Measurements from ENCODE around the gene KCNH2. TPM values are rescaled to one million over a fixed set of nuclear protein-coding genes. Genes with fewer than 3 reads are reported as not detected.

Gene KCNH2
- total RNA-seq, 1 donor from 2014 or later = 3.6 TPM

- H3K36me3 ChIP-seq = no peaks in the 10 kb centered on the region
- no peak overlapping the region for H3K27ac ChIP-seq
- H3K9me3 ChIP-seq = no peaks in the 10 kb centered on the region
- intact Hi-C loops (cut with DNase I) = no loop called here
- DNase-seq (no peak), ATAC-seq (no peak)
- TF ChIP-seq, protein P1, sequence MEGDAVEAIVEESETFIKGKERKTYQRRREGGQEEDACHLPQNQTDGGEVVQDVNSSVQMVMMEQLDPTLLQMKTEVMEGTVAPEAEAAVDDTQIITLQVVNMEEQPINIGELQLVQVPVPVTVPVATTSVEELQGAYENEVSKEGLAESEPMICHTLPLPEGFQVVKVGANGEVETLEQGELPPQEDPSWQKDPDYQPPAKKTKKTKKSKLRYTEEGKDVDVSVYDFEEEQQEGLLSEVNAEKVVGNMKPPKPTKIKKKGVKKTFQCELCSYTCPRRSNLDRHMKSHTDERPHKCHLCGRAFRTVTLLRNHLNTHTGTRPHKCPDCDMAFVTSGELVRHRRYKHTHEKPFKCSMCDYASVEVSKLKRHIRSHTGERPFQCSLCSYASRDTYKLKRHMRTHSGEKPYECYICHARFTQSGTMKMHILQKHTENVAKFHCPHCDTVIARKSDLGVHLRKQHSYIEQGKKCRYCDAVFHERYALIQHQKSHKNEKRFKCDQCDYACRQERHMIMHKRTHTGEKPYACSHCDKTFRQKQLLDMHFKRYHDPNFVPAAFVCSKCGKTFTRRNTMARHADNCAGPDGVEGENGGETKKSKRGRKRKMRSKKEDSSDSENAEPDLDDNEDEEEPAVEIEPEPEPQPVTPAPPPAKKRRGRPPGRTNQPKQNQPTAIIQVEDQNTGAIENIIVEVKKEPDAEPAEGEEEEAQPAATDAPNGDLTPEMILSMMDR (IDR thresholded peaks at IDR 0.05) = no peak
- H3K4me3 ChIP-seq = no peak overlapping the region
- H3K4me1 ChIP-seq = peaks cover 13% of the 10 kb centered on the region
- H3K27me3 ChIP-seq = peaks cover 27% of the 10 kb centered on the region
These were observed 15.9 kb downstream of the KCNH2 start for GRCh38 chr7:150962290-150962552.

GRCh38 chr7:150961510-150962289 is 16.4 kb downstream of the KCNH2 start:
- no peaks in the 10 kb centered on the region for H3K36me3 ChIP-seq
- DNase-seq (no peak), ATAC-seq (peak; percentile 7)
- H3K4me3 ChIP-seq = no peak overlapping the region
- intact Hi-C loops (cut with DNase I) = no loop called here
- peaks cover 13% of the 10 kb centered on the region for H3K4me1 ChIP-seq
- peaks cover 27% of the 10 kb centered on the region for H3K27me3 ChIP-seq
- H3K27ac ChIP-seq = no peak overlapping the region
- TF ChIP-seq, protein P1 (IDR thresholded peaks at IDR 0.05) = no peak
- H3K9me3 ChIP-seq = no peaks in the 10 kb centered on the region

DNA sequence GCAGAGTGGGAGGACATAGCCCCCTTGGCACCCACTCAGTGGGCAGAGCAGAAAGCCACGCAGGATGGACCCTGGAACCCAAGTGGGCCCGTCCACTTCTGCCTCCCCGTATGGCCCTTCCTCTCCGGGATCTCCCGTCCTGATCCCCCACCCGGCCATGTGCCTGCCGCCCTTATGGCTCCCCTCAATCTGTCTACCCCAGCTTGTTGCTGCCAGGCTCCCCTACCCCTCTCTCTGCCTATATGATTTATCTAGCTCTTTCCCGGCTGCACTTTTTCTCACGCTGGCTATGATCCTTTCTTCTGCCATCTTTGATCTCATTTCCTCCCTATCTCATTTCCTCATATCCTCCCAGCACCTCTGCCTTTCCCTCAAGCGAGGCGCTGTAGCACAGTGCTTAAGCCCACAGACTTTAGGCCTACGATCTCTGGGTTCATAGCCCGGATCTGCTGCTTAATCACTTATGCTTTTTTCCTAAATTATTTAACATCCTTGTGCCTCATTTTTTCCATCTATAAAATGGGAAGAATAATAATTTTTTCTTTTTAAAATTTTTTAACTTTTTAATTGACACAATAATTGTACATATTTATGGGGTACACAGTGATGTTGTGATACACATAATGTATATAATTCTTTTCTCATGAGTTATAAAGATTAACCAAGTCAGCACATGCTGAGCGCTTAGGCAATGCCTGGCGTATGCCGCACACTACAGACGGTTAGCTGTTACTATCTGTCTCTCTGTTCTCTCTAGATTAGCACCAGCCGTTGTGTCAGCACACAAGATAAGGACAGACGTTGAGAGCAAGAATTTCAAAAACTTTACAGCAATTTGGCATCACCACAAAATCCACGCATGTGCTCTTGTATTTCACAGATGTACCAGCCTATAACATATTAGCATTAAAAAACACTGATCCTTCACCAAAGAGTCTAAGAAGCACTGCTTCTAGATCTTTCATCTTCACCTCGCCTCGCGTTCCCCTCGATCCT is 18.1 kb downstream of the KCNH2 start:
- DNase-seq (no peak), ATAC-seq (no peak)
- H3K27me3 ChIP-seq = peaks cover 33% of the 10 kb centered on the region
- H3K27ac ChIP-seq = peak overlapping the region; percentile 17
- TF ChIP-seq, protein P1 (IDR thresholded peaks at IDR 0.05) = no peak
- H3K4me1 ChIP-seq = peaks cover 19% of the 10 kb centered on the region
- no peaks in the 10 kb centered on the region for H3K36me3 ChIP-seq
- intact Hi-C loops (cut with DNase I) = no loop called here
- H3K4me3 ChIP-seq = no peak overlapping the region
- H3K9me3 ChIP-seq = no peaks in the 10 kb centered on the region

DNA sequence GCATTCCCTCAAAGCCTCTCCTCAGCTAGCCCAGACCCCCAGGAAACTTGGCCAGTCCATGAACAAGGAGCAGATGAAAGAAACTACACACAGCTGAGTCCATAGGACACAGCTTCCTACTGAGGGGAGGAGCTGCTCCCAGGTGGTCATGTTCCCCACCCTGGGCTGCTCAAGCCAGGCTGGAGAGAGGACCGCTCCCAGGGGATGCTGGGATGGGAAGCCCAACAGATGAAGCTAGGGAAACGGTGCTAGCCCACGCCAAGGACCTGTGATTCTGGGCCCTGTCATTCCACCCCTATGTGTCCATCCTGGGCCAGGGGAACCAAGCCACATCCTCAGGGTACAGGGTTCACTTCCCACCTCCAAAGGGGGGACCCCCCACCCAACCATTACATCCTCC is 19.0 kb downstream of the KCNH2 start:
- Histone ChIP-seq H3K4me1 (peaks cover 15% of the 10 kb centered on the region), H3K27ac (no peak overlapping the region), H3K4me3 (no peak overlapping the region), H3K36me3 (no peaks in the 10 kb centered on the region), H3K9me3 (no peaks in the 10 kb centered on the region), H3K27me3 (peaks cover 39% of the 10 kb centered on the region)
- TF ChIP-seq, protein P1 (IDR thresholded peaks at IDR 0.05) = no peak
- intact Hi-C loops (cut with DNase I) = no loop called here
- no peak for ATAC-seq
- DNase-seq = no peak

DNA sequence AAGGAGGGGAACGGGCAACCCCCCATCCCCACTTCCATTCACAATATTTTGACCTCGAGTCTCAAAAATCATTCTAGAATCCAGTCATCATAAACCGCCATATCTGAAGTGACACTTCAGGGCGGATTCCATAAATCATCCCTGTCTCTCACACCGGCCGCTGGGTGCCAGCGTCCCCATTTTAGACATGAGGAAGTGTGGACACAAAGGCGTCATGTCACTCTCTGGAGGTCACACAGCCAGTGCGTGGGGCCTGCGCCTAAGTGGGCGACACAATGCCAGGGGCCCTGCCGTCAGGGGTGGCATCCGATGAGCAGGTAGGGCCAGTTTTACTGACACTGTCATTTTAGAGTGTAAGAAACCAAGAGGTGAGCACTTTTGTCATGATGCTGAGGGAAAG is 19.5 kb downstream of the KCNH2 start:
- H3K9me3 ChIP-seq = no peaks in the 10 kb centered on the region
- H3K4me1 ChIP-seq = peaks cover 15% of the 10 kb centered on the region
- TF ChIP-seq, protein P1 (IDR thresholded peaks at IDR 0.05) = no peak
- H3K4me3 ChIP-seq = no peak overlapping the region
- H3K27me3 ChIP-seq = peaks cover 39% of the 10 kb centered on the region
- ATAC-seq (no peak), DNase-seq (no peak)
- H3K36me3 ChIP-seq = no peaks in the 10 kb centered on the region
- H3K27ac ChIP-seq = no peak overlapping the region
- intact Hi-C loops (cut with DNase I) = no loop called here

Measured in upper lobe of right lung (tissue), 1 donor.